Fibroblast of skin of scalp (primary cell): ENCODE results near the gene BAIAP2.

ENCODE experiments used
- DNase-seq: peaks from one replicate; pipeline ENCODE4 v3.0.0-alpha.2; 2013

BAIAP2 gene

GRCh38 chr17:81163051-81163695 lies 128.2 kb downstream of the BAIAP2 start:
- DNase-seq = no peak

DNA sequence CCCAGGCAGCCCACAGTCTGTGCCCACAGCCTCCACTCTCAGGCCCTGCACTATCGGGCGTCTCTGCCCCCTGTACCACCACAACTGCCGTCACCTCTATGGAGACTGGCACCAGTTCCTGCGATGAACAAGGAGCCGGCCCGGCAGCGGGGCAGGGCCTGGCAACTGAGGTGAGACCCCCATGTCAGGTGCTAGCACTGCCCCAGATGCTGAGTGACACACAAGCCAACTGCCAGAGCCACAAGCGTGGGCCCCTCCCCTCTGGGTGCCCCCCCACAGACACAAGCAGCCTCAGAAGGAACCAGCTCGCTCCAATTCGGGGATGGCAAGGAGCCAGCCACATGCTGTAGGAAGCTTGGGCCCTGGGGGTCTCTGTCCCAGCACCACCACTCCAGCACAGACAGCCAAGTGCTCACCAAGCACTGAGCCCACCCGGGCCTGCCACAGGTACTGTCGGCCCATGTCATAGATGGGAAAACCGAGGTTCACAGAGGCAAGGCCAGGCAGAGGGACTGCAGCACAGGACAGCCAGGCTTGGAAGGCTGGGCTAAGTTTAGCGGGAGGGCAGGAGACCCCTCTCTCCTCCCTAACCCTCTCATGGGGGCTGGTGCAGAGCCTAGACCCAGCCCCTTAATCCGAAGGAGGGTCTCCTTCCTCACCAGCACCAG lies 128.9 kb downstream of the BAIAP2 start:
- no peak for DNase-seq

DNA sequence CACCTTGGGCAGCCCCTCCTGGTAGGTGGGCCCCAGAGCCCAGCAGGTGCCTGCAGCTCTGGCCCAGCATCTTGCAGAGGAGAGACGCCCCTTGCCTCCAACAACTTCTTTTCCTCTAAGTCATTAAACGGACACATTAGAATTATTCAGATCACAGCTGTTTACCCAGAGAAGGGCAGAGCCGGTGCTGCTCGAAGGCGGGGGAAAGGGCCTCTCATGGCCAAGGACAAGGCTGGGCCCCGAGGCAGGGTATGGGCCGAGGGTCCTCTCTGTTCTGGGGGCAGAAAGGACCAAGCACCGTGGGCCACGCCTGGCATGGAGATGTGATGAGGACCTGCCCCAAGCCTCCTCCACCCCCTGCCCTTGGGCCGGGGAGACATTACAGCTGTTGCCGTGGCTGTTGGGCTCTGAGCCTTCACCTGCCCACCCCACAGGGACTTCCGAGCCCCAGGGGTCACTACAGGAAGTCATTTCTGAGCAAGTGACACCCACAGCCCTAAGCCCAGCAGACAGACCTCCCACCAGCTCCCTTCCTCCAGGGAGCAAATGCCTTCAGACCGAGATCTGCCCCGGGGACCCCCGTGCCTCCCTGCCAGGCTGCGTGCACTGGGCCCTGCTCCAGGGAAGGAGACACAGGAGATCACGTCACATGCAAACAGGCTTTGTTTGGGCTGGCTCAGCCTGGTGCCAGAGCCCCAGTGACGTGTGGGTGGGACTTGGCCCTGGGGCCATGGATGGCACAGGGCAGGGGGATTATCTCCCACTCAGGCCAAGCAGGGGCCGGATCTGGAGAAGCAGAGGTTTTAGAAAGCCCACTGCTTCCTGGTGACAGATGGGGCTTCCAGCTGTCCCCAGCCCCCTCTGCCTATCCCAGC lies 129.7 kb downstream of the BAIAP2 start:
- no peak for DNase-seq

DNA sequence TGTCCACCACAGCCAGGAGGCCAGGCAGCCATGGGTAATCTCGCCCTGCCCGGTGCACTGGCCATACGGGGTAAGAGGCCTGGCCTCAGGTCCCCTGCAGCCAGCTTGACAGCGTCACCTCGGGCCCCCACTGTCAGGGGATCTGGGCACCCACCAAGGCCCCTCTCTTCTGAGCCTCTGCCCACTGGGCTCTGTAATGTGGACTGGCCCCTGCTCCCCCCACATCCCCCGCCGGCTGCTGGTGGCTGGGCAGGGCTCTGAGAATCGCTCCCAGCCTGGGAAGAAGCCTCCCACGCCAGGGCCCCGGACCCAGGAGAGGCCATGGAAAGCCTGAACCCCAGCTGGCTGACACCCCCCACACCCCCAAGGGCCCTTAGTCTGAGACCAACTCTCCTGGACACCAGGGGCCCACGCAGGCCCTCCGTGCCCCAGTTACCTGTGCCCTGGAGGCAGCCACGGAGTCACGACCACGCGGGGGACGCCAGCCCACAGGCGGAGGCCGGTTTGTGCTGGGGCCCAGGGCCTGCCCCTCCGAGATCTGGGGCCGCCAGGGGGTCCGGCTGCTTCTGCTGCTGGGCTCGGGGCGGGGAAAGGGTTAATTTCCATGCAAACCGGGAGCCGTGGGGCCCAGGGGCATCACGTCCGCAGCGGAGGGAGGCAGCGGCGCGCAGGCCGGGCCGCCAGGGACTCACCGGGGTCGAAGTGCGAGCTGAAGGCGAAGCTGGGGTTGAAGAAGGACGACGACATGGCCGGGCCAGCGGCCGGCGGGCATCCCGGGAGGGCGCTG lies 130.5 kb downstream of the BAIAP2 start, which contains the start of gene PVALEF:
TSS of gene PVALEF (plus strand) at position 262 of the 787 bp plus-strand sequence. CDS start 15,720 bp downstream, outside the sequence.
- no peak for DNase-seq

DNA sequence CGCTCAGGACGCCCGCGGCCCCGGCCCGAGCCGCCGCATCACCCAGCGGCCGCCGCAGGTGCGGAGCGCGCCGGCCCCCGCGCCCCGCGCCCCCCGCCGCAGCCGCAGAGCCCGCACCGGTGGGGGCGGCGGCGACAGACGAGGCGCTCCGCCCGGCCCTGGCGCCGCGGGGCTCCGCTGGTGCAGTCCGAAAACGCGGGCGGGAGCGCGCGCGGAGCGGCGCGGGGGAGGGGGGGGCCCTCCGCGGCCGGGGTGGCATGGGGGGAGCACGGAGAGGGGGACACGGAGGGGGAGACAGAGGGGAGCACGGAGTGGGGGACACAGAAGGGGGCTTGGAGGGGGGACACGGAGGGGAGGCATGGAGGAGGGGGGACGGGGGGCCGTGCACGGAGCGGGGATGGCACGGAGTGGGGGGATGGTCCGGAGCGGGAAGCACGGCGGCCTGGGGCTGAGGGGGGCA lies 131.1 kb downstream of the BAIAP2 start, which contains the start of gene AATK:
TSS of gene AATK (minus strand) at position 189 of the 460 bp plus-strand sequence. CDS start 229 bp downstream, outside the sequence.
- no peak for DNase-seq
